SK-N-SH (cell line): ENCODE results near the gene CEP170B. TPM values are rescaled to one million over a fixed set of nuclear protein-coding genes. Genes with fewer than 3 reads are reported as not detected.

Experiments
- CTCF ChIA-PET: fragments of 300-600, 350-600 bp; formaldehyde crosslinking; extraction: SDS; loops from one replicate; lab custom pipeline; 2021; lab: Yijun Ruan, JAX
- POLR2A ChIA-PET: fragments of 350-600 bp; sonication (Branson Sonifier 250); formaldehyde crosslinking; extraction: SDS; loops from one replicate; lab custom pipeline; 2020; ENCODE audit warnings: antibody characterized with exemption, inconsistent platforms; lab: Yijun Ruan, JAX
- DNase-seq: peaks from one replicate; pipeline ENCODE4 v3.0.0; 2012
- H2AFZ ChIP-seq: fragments of 200-600 bp; sonication (generic); 2 replicates; pipeline ENCODE4 v1.8.1; 2016; ENCODE audit warnings: antibody characterized with exemption, mild to moderate bottlenecking, low read depth
- H3F3A ChIP-seq: fragments of 200-600 bp; sonication (generic); replicated peaks from 2 replicates; pipeline ENCODE3; 2016; ENCODE audit warnings: antibody characterized with exemption, mild to moderate bottlenecking; ENCODE audit not compliant: insufficient read depth
- H3K27ac ChIP-seq, 2 experiments: fragments of 200-500 bp in 1 of 2; fragments of 200-600 bp in 1 of 2; sonication (Bioruptor generic) in 1 of 2; sonication (generic), shearing (Covaris generic) in 1 of 2; 2 replicates each; pipeline versions ENCODE4 v1.5.1 to v1.6.1; 2014 to 2016; ENCODE audit warnings: low read depth in 2 of 2, inconsistent platforms in 1 of 2, low read length in 1 of 2, mild to moderate bottlenecking in 1 of 2, mixed read lengths in 1 of 2
- H3K27me3 ChIP-seq: fragments of 200-600 bp; sonication (generic), shearing (Covaris generic); 2 replicates; pipeline ENCODE4 v1.6.1; 2016; ENCODE audit warnings: mixed run types; ENCODE audit not compliant: insufficient read depth
- H3K36me3 ChIP-seq, 2 experiments: fragments of 200-500 bp in 1 of 2; fragments of 200-600 bp in 1 of 2; sonication (Bioruptor generic) in 1 of 2; sonication (generic) in 1 of 2; replicated peaks in 1 of 2; 2 replicates each; pipeline versions ENCODE3 to v1.5.1; 2014 to 2016; ENCODE audit warnings: low read length in 1 of 2, mild to moderate bottlenecking in 1 of 2; ENCODE audit not compliant: insufficient read depth in 2 of 2, control insufficient read depth in 1 of 2
- H3K4me1 ChIP-seq, 2 experiments: fragments of 200-500 bp in 1 of 2; fragments of 200-600 bp in 1 of 2; sonication (Bioruptor generic) in 1 of 2; sonication (generic), shearing (Covaris generic) in 1 of 2; 2 replicates each; pipeline versions ENCODE4 v1.5.1 to v1.6.1; 2014 to 2016; ENCODE audit warnings: low read depth in 1 of 2, low read length in 1 of 2, mixed run types in 1 of 2; ENCODE audit not compliant: insufficient read depth in 2 of 2, control insufficient read depth in 1 of 2
- H3K4me2 ChIP-seq: fragments of 200-600 bp; sonication (generic), shearing (Covaris generic); 2 replicates; pipeline ENCODE4 v1.6.1; 2017; ENCODE audit warnings: mixed run types
- H3K4me3 ChIP-seq, 2 experiments: fragments of 200-500 bp in 1 of 2; fragments of 200-600 bp in 1 of 2; sonication (Bioruptor generic) in 1 of 2; sonication (generic), shearing (Covaris generic) in 1 of 2; 2 replicates each; pipeline versions ENCODE4 v1.5.1 to v1.8.1; 2014 to 2016; ENCODE audit warnings: low read depth in 2 of 2, inconsistent platforms in 1 of 2, low read length in 1 of 2, mild to moderate bottlenecking in 1 of 2, mixed read lengths in 1 of 2, moderate library complexity in 1 of 2
- H3K79me2 ChIP-seq: fragments of 200-600 bp; sonication (generic); 2 replicates; pipeline ENCODE4 v1.8.1; 2017; ENCODE audit warnings: mild to moderate bottlenecking; ENCODE audit not compliant: insufficient read depth
- H3K9ac ChIP-seq: fragments of 200-600 bp; sonication (generic); 2 replicates; pipeline ENCODE4 v1.6.1; 2017; ENCODE audit warnings: mixed run types
- H3K9me2 ChIP-seq: fragments of 200-600 bp; sonication (generic); 2 replicates; pipeline ENCODE4 v1.6.1; 2017; ENCODE audit warnings: mixed run types
- H3K9me3 ChIP-seq: fragments of 200-600 bp; sonication (generic); 2 replicates; pipeline ENCODE4 v1.6.1; 2017; ENCODE audit warnings: mixed run types, mild to moderate bottlenecking, moderate library complexity
- H4K20me1 ChIP-seq: fragments of 200-600 bp; sonication (generic); 2 replicates; pipeline ENCODE4 v1.6.1; 2017; ENCODE audit warnings: mild to moderate bottlenecking, mixed run types; ENCODE audit not compliant: insufficient read depth
- CTCF ChIP-seq: fragments of 200-600 bp; sonication (generic); IDR thresholded peaks from 2 replicates; pipeline ENCODE4 v1.6.1; 2017; ENCODE audit warnings: antibody characterized with exemption, mild to moderate bottlenecking, moderate library complexity
- EP300 ChIP-seq, 2 experiments: IDR thresholded peaks; 2 replicates each; pipeline versions ENCODE4 v1.4.0 to v1.6.1; 2012; ENCODE audit warnings: borderline replicate concordance in 1 of 2, low read depth in 1 of 2, low read length in 1 of 2
- FOSL2 ChIP-seq: IDR thresholded peaks from 2 replicates; pipeline ENCODE4 v1.4.0; 2012; ENCODE audit warnings: low read depth, mild to moderate bottlenecking, moderate library complexity, borderline replicate concordance
- GABPA ChIP-seq: IDR thresholded peaks from 2 replicates; pipeline ENCODE4 v1.4.0; 2012; ENCODE audit warnings: low read depth, mild to moderate bottlenecking
- GATA2 ChIP-seq: sonication (generic); formaldehyde crosslinking; IDR thresholded peaks from 2 replicates; pipeline ENCODE4 v1.5.0; 2020; ENCODE audit warnings: mild to moderate bottlenecking, missing genetic modification reagents
- IRF3 ChIP-seq: fragments of 150-350 bp; IDR thresholded peaks from 2 replicates; pipeline ENCODE4 v1.6.1; 2016; ENCODE audit warnings: mild to moderate bottlenecking, low read depth, low read length
- NFIC ChIP-seq: IDR thresholded peaks from 2 replicates; pipeline ENCODE4 v1.4.0; 2012; ENCODE audit warnings: borderline replicate concordance
- RAD21 ChIP-seq: IDR thresholded peaks from 2 replicates; pipeline ENCODE4 v1.6.1; 2012; ENCODE audit warnings: mild to moderate bottlenecking, low read length
- RXRA ChIP-seq: IDR thresholded peaks from 2 replicates; pipeline ENCODE4 v1.4.0; 2012; ENCODE audit warnings: low read depth, mild to moderate bottlenecking, borderline replicate concordance
- SIN3A ChIP-seq: IDR thresholded peaks from 2 replicates; pipeline ENCODE4 v1.6.1; 2012; ENCODE audit warnings: low read depth, mild to moderate bottlenecking, low read length, moderate library complexity, borderline replicate concordance
- SMC3 ChIP-seq: IDR thresholded peaks from 2 replicates; pipeline ENCODE4 v1.6.1; 2012; ENCODE audit warnings: low read depth, low read length, improper control_type of control experiment
- TAF1 ChIP-seq: IDR thresholded peaks from 2 replicates; pipeline ENCODE4 v1.6.1; 2012; ENCODE audit warnings: low read depth, mild to moderate bottlenecking, low read length, moderate library complexity, borderline replicate concordance
- TCF12 ChIP-seq: IDR thresholded peaks from 2 replicates; pipeline ENCODE4 v1.4.0; 2012
- TEAD4 ChIP-seq: IDR thresholded peaks from 2 replicates; pipeline ENCODE4 v1.4.0; 2012; ENCODE audit warnings: mild to moderate bottlenecking, borderline replicate concordance; ENCODE audit not compliant: insufficient read depth
- WGBS: methylation state at CpG from one replicate; pipeline ENCODE4 v1.1.6; 2017; ENCODE audit warnings: low lambda C conversion rate; 5-methylcytosine and 5-hydroxymethylcytosine counted together
- polyA plus RNA-seq, 3 experiments: library from polyadenylated mRNA; depleted of rRNA; stranded (reverse); fragments of >200 nt; gene quantifications; 2 replicates each; pipeline ENCODE4 v1.2.3, GENCODE V29; 2012
- TF ChIP-seq, protein P1 (sequence below): IDR thresholded peaks from 2 replicates; pipeline ENCODE4; 2012

Gene CEP170B
- polyA plus RNA-seq, 1 of the 3 experiments (the other 2 are of a cell fraction), result 11.0 TPM

DNA sequence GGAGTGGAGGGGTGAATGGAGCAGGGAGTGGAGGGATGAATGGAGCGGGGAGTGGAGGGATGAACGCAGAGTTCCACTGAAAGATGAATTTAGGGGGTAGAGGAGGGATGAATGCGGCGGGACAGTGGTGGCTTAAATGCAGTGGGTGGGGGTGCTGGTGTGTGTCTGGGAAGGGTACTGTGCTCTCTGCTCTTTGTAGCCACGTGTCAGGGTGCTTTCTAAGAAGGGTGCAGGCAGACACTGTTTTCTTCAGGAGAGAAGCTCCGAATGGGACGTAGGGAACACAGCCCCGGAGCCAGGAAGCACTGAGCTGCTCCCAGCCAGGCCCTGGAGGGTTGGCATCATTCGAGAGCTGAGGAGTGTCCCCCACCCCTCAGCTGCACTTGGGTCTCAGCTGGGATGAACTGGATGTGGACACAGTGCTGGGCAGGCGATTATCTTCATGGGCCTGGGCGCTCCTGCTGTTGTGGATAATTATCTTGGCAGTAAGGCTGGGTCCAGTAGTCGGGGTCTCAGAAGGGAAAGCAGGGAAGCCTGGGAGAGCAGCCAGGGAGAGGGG is 9.5 kb upstream of the CEP170B start (continued):
- TF ChIP-seq IRF3 (no peak), GABPA (no peak), SMC3 (no peak), RXRA (no peak), GATA2 (CRISPR knock-in tag) (no peak), TCF12 (no peak), TAF1 (no peak)
- TF ChIP-seq, all 33 proteins: peak for 0

- no peak overlapping the region for H2AFZ ChIP-seq
- H3K27ac ChIP-seq, result no peak overlapping the region
- H3K79me2 ChIP-seq, result no peaks in the 10 kb centered on the region
- no peak overlapping the region for H3K4me3 ChIP-seq
- no peak overlapping the region for H3K4me2 ChIP-seq
- WGBS, result 80% methylated on average over 15 of the region's 21 CpGs
- no peak overlapping the region for H3K9ac ChIP-seq
- H3K4me1 ChIP-seq, result no peaks in the 10 kb centered on the region
- ChIA-PET CTCF (interaction anchor here (0.7 to 1.7 kb wide), 3 partner anchors 14 to 89 kb away, joined by 3 to 4 read pairs (median 3); no protein-coding TSS in a partner anchor), POLR2A (no interaction called here)
- H3K9me3 ChIP-seq, result no peaks in the 10 kb centered on the region
- TF ChIP-seq TEAD4, result no peak
- no peak for TF ChIP-seq FOSL2
- TF ChIP-seq EP300 (IDR thresholded peaks at IDR 0.05; ENCODE audit: borderline replicate concordance in 1 of 2, low read depth in 1 of 2, low read length in 1 of 2), result no peak
- no peak for TF ChIP-seq CTCF
- TF ChIP-seq NFIC, result no peak
- TF ChIP-seq, protein P1, sequence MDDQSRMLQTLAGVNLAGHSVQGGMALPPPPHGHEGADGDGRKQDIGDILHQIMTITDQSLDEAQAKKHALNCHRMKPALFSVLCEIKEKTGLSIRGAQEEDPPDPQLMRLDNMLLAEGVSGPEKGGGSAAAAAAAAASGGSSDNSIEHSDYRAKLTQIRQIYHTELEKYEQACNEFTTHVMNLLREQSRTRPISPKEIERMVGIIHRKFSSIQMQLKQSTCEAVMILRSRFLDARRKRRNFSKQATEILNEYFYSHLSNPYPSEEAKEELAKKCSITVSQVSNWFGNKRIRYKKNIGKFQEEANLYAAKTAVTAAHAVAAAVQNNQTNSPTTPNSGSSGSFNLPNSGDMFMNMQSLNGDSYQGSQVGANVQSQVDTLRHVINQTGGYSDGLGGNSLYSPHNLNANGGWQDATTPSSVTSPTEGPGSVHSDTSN, result no peak
- no peak for TF ChIP-seq RAD21
- no peak for TF ChIP-seq SIN3A
- no peak for DNase-seq
- no peaks in the 10 kb centered on the region for H3F3A ChIP-seq
- no peaks in the 10 kb centered on the region for H4K20me1 ChIP-seq
- no peaks in the 10 kb centered on the region for H3K36me3 ChIP-seq
- peaks cover 25% of the 10 kb centered on the region; the same call in 1 of the 2 replicates for H3K27me3 ChIP-seq
- no peaks in the 10 kb centered on the region for H3K9me2 ChIP-seq
These were observed 8.8 kb upstream of the CEP170B start for GRCh38 chr14:104856157-104856868.
